GM15510 (cell line): Measurements from ENCODE around the gene CXorf66.

Source experiments
- POLR2A ChIP-seq: IDR thresholded peaks from 3 replicates; pipeline ENCODE4 v1.6.1; 2011; ENCODE audit warnings: borderline replicate concordance; ENCODE audit not compliant: insufficient read length; ENCODE audit errors: extremely low read depth

Gene CXorf66, protein sequence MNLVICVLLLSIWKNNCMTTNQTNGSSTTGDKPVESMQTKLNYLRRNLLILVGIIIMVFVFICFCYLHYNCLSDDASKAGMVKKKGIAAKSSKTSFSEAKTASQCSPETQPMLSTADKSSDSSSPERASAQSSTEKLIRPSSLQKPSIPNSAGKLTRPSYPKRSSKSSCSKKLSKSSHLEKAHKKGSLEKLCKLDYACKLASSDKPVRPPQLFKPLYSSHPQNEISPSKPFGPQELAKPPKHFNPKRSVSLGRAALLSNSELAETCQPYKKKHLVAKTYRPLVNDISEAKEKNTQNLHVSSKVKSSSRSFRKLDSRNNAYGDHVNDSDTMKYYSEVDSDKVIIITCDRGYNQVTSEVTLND

DNA sequence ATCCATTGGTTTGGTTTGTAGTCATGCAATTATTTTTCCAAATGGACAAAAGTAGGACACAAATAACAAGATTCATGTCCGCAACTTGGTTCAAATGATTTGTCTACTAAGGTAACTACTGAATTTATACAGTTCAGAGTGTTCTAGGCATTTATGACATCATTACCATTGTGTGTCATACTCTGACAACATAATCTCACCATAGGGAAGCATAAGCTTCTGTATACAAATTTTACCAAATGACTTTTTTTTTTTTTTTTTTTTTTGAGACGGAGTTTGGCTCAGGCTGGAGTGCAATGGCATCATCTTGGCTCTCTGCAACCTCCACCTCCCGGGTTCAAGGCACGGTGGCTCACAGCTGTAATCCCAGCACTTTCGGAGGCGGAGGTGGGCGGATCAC, at the start of gene CXorf66:
TSS of gene CXorf66 (minus strand) at position 101 of the 400 bp plus-strand sequence. CDS start at position 76, 25 bp downstream.
- TF ChIP-seq POLR2A, result no peak

DNA sequence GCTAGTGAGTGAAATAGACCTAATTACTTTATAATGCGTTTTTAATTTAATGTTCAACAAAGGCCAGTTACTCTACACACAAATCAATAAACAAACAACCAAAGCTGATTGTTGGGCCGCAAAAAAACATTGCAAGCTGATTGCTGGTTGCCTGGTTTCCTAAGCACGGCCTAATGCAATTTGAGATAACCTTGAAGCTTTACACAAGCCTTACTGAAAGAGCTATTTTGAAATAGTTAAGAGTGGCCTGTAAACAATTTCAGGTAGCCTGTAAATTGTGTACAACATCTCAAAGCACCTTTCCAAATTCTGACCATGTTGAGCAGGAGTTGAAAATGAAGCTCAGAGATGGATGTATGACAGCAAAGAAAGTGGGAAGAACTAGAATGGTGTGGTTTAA, 17.5 kb upstream of the CXorf66 start:
- no peak for TF ChIP-seq POLR2A

DNA sequence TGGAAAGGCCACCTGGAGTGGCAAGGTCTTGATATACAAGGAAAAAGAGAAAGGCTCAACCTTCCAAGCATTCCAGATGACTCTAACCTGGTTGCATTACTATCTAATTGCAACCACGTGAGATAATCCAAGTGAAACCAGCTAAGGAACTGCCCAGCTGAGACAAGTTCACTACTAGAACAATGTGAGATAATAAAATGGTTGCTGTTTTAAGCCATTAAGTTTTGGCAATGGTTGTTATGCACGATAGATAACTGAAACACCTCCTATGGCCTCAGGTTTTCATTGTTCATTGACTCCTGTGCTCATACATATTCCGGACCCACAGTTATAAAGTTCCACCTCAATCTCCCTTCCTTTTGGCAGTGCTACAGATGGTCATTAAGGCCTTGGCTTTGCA, 9.2 kb upstream of the CXorf66 start:
- TF ChIP-seq POLR2A, result no peak

DNA sequence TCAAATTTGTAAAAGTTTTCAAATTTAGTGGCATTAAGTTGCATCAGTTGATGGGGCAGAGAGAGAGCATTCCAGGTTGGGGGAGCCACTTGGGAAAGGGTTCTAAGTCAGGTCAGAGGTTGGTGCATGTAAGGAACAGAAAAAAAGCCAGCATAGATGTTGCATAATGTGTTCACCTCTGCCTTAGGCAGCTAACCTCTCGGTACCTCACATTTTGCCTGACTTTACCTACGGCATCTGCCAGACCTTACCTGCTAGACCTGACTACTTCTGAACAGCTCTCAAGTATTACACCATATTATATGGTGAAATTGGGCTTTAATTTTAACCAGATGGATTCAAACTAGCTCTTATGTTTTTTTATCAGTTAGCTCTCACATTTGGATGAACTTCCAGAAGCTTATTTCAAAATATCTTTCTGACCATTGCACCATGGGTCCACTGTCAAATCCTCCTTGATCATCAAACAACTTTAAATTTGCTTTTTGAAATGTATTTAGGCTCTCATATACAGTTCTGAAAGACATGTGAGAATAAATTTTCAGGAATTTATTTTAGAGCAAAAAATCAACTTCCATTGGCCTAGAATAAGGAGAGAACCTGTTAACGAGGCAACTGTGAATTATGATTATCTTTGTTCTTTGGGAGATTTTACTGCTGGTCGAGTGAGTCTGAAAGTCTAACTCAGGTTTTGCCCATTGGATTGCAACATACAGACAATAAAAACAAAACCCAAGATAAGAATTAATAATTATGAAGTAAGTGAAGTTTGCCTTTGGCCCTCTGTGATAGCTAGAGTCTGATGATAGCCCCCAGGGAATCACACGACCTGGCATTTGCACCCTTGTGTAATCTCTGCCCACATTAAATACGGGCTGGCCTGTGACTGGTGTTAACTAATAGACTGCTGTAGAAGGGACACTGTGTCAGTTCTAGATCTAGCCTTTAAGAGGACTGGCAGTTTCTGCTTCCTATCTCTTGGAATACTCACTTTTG, 7.6 kb upstream of the CXorf66 start:
- TF ChIP-seq POLR2A, result no peak

DNA sequence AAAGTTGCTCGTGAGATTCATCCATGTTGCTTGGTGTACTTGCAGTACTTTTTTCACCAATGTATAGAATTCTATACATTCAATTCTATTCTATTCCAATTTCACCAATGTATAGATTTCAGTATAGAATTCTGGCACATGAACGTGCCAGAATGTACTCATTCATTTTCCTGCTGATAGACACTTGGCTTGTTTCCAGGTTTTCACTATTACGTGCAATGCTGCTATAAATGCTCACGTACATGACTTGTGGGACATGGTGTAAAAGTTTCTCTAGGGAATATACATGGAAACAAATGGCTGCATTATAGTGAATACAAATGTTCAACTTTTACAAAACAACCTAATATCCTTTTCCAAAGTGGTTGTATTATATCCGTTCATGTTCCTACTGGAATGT, 6.8 kb upstream of the CXorf66 start:
- TF ChIP-seq POLR2A, result no peak

DNA sequence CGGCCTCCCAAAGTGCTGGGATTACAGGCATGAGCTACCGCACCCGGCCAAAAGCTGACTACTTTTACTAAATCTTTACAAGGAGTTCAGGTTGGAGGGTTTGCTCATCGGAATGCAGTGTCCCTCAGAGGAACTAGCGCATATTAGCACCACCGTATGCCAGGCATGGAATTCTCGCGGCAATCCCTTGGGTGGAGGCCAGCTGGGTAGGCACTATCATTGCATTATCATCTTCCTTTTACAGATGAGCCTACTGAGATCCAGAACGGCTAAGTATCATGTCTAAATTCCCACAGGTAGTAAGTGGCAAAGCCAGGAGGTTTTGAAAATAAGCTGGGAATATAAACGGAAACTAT, 6.1 kb upstream of the CXorf66 start:
- TF ChIP-seq POLR2A, result no peak

DNA sequence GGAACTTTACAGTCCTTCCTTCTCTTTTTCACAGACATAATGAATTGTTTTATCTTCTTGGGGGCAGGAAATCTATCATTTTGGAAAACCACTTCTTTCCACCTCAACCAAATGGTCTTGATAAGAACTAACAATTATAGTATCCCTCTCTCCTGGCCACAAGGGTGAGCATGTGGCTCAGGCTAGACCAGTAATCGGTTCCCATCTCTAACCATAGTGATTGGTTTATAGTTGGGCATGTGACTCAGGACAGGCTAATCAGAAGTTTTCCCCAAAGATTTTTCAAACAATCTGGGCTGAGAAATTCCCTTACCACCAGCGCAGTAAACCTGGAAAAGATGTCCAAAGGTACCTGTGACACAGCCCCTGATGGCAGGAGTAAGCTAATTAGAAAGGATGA, 4.0 kb upstream of the CXorf66 start:
- TF ChIP-seq POLR2A, result no peak

DNA sequence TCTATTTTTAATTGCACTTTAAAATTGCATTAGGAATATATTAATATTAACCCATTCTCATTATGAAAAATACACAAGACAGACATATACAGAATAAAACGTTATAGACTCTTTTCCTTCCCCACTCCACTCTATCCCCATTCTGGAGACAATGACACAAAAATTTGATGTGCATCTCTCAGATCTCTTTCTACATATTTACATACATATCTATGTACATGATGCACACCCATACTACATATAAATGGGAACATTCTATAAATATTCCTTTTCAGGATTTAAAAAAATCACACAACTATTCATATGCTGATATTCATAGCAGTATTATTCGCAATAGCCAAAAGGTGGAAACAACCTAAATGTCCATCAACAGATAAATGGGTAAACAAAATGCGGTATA, 2.4 kb upstream of the CXorf66 start:
- no peak for TF ChIP-seq POLR2A

DNA sequence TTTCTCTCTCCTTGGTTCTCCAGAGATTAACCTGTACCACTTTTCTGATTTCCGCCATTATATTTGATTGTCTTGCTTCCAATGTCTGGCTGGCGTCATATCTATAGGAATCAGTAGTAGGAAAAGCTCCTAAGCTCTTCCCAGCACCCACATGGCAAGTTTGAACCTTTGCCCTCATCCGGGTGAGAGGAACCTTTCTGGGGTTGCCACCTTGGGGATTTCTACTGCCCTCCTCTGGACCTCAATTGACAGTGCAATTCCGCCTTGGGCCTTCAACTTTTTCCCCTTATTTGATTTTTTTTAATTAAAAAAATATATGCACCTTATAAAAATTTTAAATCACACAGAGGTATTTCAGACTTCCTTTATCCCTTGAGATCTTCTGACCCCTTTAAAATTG, 2.0 kb upstream of the CXorf66 start:
- TF ChIP-seq POLR2A, result no peak

DNA sequence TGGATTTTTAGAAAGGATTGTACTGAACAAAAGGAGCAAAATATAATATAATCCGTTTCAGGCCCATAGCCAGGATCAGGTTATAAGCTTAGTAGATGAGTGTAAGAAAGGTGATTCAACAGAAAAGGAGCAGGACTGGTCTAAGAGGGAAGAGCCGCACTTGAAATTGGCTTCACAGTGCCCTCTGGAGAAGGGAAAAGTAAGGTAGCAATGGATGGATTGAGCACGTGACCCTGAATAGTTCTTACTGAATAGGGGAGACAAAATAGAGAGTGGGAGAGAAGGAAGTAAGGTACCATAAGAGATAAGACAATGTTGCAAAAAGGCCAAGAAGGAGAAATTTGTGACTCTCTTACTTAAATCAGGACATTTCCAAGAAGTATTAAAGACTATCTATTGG, 15.6 kb downstream of the CXorf66 start:
- TF ChIP-seq POLR2A, result no peak

DNA sequence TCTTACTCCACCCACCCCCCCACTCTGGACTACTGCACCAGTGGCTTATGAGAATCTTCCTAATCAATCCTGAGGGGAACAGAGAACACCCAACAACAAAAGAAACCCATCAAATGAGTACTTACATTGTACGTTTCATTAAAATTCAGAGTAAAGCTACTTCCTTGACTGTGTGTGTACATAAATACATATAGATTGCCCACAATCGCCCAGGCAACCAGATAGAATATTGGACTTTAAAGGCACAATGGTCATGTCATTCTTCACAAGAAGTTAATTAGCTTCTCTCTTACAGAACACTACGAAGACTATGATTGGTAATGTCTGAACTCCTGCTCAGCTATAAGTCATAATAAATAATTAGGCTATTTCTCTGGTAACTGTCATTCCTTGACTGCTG, 20.2 kb downstream of the CXorf66 start:
- no peak for TF ChIP-seq POLR2A

DNA sequence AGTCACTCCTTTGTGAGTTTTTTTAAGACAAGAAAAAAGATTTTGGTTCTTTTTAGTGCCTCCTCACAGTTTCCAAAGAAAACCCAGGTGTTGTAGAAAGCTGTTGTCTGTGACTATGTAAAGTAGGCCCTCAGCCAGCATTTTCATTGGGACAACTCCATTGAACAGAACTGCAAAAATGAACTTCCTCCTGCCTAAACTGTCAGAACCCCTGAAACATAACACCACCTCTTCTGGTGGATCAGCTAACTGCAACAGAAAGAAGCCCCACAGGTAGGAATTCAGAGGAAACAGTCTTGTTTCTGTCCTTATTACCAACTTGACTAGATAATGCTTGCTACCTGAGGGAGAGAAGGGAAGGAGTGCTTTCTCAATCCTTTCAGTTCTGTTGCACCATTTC, 29.1 kb downstream of the CXorf66 start:
- TF ChIP-seq POLR2A, result no peak

DNA sequence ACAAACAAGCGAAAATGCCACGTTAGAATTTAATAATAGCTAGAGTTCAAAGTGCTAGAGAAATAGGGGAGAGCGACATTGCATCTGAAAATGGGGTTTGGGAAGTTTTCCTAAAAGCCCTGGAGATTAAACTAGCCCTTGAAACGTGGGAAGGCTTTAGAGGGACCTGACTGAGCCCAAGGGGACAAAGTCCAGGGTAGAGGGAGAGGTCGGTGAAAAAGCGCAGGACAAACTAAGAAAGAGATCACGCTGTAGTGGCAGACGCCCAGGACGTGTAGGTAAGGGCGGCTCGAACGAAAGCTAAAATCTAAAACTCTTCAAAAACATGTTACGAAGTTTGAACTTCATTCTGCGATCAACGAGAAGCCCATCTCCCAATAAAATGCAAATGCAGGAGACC, 31.4 kb downstream of the CXorf66 start:
- no peak for TF ChIP-seq POLR2A

DNA sequence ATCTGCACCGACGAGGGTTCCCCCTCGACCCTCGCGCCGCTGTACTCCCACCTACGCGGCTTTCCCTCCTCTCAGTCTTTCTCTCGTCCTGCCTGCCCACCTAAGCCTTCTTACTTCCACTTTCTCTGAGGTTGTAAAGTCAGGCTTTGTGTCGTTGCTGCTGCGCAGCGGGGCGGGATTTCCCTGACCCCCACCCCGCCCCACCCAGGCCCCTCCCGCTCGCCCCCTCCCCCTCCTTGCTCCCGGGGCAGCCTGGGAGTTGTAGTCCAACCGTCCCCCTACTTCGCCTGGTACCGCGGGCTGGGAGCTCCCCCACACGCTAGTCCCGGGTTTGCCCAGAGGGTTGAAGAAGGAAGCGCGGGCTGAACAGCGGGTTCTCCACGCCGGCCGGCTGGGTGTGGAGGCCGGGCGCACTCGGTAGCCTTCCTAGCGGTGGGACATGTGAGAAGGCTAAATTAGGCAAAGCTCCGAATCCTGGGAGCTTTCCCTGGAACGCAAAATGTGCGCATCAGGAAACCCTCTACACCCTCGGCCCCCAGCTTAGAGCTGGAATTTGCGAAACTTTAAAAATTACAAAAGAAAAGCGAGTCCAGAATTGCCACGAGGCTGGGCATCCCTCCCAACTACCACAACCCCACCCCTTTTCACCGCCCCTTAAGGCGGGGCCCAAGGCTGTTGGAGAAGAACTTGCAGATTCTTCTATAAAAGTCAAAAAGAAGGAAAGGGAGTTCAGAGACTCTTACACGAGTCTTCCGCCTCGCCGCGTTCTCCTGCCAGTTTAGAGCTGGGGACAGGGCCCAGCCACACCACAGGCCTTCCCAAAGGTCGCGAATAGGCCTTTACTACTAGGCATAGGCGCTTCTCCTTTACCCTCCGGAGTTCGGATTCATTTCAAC, 32.2 kb downstream of the CXorf66 start, which contains the start of gene ATP11C:
TSS of gene ATP11C (minus strand) at position 153 of the 896 bp plus-strand sequence. CDS start 1,011 bp downstream, outside the sequence.
- peak; percentile 67 for TF ChIP-seq POLR2A
